Measurements from ENCODE around the gene IFNB1. TPM values are rescaled to one million over a fixed set of nuclear protein-coding genes. Genes with fewer than 3 reads are reported as not detected.

IFNB1 gene
- total RNA-seq, 2 donors from 2014 or later, result not detected

- Histone ChIP-seq H3K4me1 (ENCODE audit: control insufficient read depth in 1 of 2, low read depth in 2 of 2) (no peaks in the 10 kb centered on the region), H3K36me3 (no peaks in the 10 kb centered on the region)
- no peak for DNase-seq (ENCODE audit: low spot score)
Observed at GRCh38 chr9:21037278-21037677, 40.5 kb downstream of the IFNB1 start.

GRCh38 chr9:21031808-21032183 is 45.9 kb downstream of the IFNB1 start:
- Histone ChIP-seq H3K36me3 (no peaks in the 10 kb centered on the region), H3K9me3 (no peaks in the 10 kb centered on the region), H3K4me1 (ENCODE audit: control insufficient read depth in 1 of 2, low read depth in 2 of 2) (peaks cover 0 to 18% of the 10 kb centered on the region in 2 donors), H3K27me3 (replicated peaks; ENCODE audit: insufficient read depth) (no peaks in the 10 kb centered on the region), H3K27ac (peak overlapping the region; percentile 74 to 78), H3K4me3 (peak overlapping the region; percentile 81)
- DNase-seq (ENCODE audit: low spot score), result no peak
- no peak for ATAC-seq (ENCODE audit: insufficient number of reproducible peaks, low FRiP score, low read depth)
- no peak for TF ChIP-seq CTCF (IDR thresholded peaks at IDR 0.05)

More at GRCh38 chr9:21037278-21037677, 40.5 kb downstream of the IFNB1 start:
- H3K27me3 ChIP-seq (replicated peaks; ENCODE audit: insufficient read depth), result no peaks in the 10 kb centered on the region
- no peak overlapping the region for H3K27ac ChIP-seq
- no peak for ATAC-seq (ENCODE audit: insufficient number of reproducible peaks, low FRiP score, low read depth)
- no peak overlapping the region for H3K4me3 ChIP-seq
- no peaks in the 10 kb centered on the region for H3K9me3 ChIP-seq
- TF ChIP-seq CTCF (IDR thresholded peaks at IDR 0.05), result no peak

GRCh38 chr9:21031091-21031807 is 46.5 kb downstream of the IFNB1 start, which contains the start of gene HACD4:
HACD4 (minus strand) TSS chr9:21031640; CDS start chr9:21031590, 50 bp downstream.
- Histone ChIP-seq H3K4me3 (peak within 1 kb of the TSS; percentile 81), H3K36me3 (no peaks in the 10 kb centered on the region), H3K27ac (peak within 1 kb of the TSS; percentile 74 to 78), H3K9me3 (no peaks in the 10 kb centered on the region), H3K4me1 (ENCODE audit: control insufficient read depth in 1 of 2, low read depth in 2 of 2) (peaks cover 0 to 18% of the 10 kb centered on the region in 2 donors), H3K27me3 (replicated peaks; ENCODE audit: insufficient read depth) (no peaks in the 10 kb centered on the region)
- no peak for DNase-seq (ENCODE audit: low spot score)
- ATAC-seq (ENCODE audit: insufficient number of reproducible peaks, low FRiP score, low read depth), result peak; percentile 46
- TF ChIP-seq CTCF (IDR thresholded peaks at IDR 0.05), result no peak

GRCh38 chr9:21030389-21031035 is 47.2 kb downstream of the IFNB1 start:
- ATAC-seq (ENCODE audit: insufficient number of reproducible peaks, low FRiP score, low read depth) (peak; percentile 42), DNase-seq (ENCODE audit: low spot score) (no peak)
- H3K4me1 ChIP-seq (ENCODE audit: control insufficient read depth in 1 of 2, low read depth in 2 of 2), result peaks cover 0 to 18% of the 10 kb centered on the region in 2 donors
- no peaks in the 10 kb centered on the region for H3K27me3 ChIP-seq (replicated peaks; ENCODE audit: insufficient read depth)
- H3K27ac ChIP-seq, result peak overlapping the region; percentile 74 to 78
- TF ChIP-seq CTCF (IDR thresholded peaks at IDR 0.05), result no peak
- H3K36me3 ChIP-seq, result no peaks in the 10 kb centered on the region
- peak overlapping the region; percentile 81 for H3K4me3 ChIP-seq
- no peaks in the 10 kb centered on the region for H3K9me3 ChIP-seq

- no peak overlapping the region for H3K4me3 ChIP-seq
- H3K27me3 ChIP-seq (replicated peaks; ENCODE audit: insufficient read depth), result no peaks in the 10 kb centered on the region
- peak overlapping the region in 1 of 2 donors; percentile 74 for H3K27ac ChIP-seq
- no peaks in the 10 kb centered on the region for H3K36me3 ChIP-seq
- peaks cover 0 to 18% of the 10 kb centered on the region in 2 donors for H3K4me1 ChIP-seq (ENCODE audit: control insufficient read depth in 1 of 2, low read depth in 2 of 2)
- TF ChIP-seq CTCF (IDR thresholded peaks at IDR 0.05), result no peak
- DNase-seq (ENCODE audit: low spot score), result no peak
- H3K9me3 ChIP-seq, result no peaks in the 10 kb centered on the region
- ATAC-seq (ENCODE audit: insufficient number of reproducible peaks, low FRiP score, low read depth), result no peak
Observed at GRCh38 chr9:21029661-21030060, 48.1 kb downstream of the IFNB1 start.

All from thoracic aorta (tissue), 2 donors.